Measurements from ENCODE around the gene SRSF1. TPM values are rescaled to one million over a fixed set of nuclear protein-coding genes. Genes with fewer than 3 reads are reported as not detected.

Gene SRSF1
- total RNA-seq, 1 experiment from 2014 or later, result 535 TPM

- peaks cover 61% of the 10 kb centered on the region for H3K36me3 ChIP-seq
- H3K9me3 ChIP-seq (replicated peaks), result no peaks in the 10 kb centered on the region
- H3K4me3 ChIP-seq, result no peak overlapping the region
- no peak for DNase-seq (ENCODE audit: low read depth in 1 of 2, low spot score in 2 of 2)
- H3K27me3 ChIP-seq (replicated peaks), result no peaks in the 10 kb centered on the region
- H3K4me1 ChIP-seq (replicated peaks), result peaks cover 21% of the 10 kb centered on the region
- H3K27ac ChIP-seq, result no peak overlapping the region
Measured at GRCh38 chr17:57993471-57994365, 13.3 kb downstream of the SRSF1 start.

- H3K4me3 ChIP-seq, result no peak overlapping the region
- H3K4me1 ChIP-seq (replicated peaks), result peaks cover 25% of the 10 kb centered on the region
- no peak overlapping the region for H3K27ac ChIP-seq
- H3K36me3 ChIP-seq, result peaks cover 46% of the 10 kb centered on the region
- DNase-seq (ENCODE audit: low read depth in 1 of 2, low spot score in 2 of 2), result no peak
- H3K27me3 ChIP-seq (replicated peaks), result no peaks in the 10 kb centered on the region
- H3K9me3 ChIP-seq (replicated peaks), result no peaks in the 10 kb centered on the region
Measured at GRCh38 chr17:57991537-57991936, 15.5 kb downstream of the SRSF1 start.

- Histone ChIP-seq H3K27ac (no peak overlapping the region), H3K36me3 (peaks cover 47% of the 10 kb centered on the region), H3K4me1 (replicated peaks) (peaks cover 33% of the 10 kb centered on the region), H3K4me3 (no peak overlapping the region), H3K9me3 (replicated peaks) (no peaks in the 10 kb centered on the region), H3K27me3 (replicated peaks) (no peaks in the 10 kb centered on the region)
- no peak for DNase-seq (ENCODE audit: low read depth in 1 of 2, low spot score in 2 of 2)
Measured at GRCh38 chr17:57990037-57990436, 17.0 kb downstream of the SRSF1 start.

- DNase-seq (ENCODE audit: low read depth in 1 of 2, low spot score in 2 of 2), result peak; percentile 85
- H3K9me3 ChIP-seq (replicated peaks), result no peaks in the 10 kb centered on the region
Measured at GRCh38 chr17:57988301-57989250, 18.5 kb downstream of the SRSF1 start.

GRCh38 chr17:57987581-57988300 is 19.3 kb downstream of the SRSF1 start, which contains the start of gene VEZF1:
VEZF1 (minus strand) TSS chr17:57988254; CDS start chr17:57988111, 143 bp downstream.
- Histone ChIP-seq H3K27ac (peak within 1 kb of the TSS; percentile 91), H3K4me1 (replicated peaks) (peaks cover 52% of the 10 kb centered on the region), H3K36me3 (peaks cover 53% of the 10 kb centered on the region), H3K4me3 (peak within 1 kb of the TSS; percentile 82), H3K27me3 (replicated peaks) (no peaks in the 10 kb centered on the region), H3K9me3 (replicated peaks) (no peaks in the 10 kb centered on the region)
- DNase-seq (ENCODE audit: low read depth in 1 of 2, low spot score in 2 of 2), result peak; percentile 87 to 90

More at GRCh38 chr17:57988301-57989250, 18.5 kb downstream of the SRSF1 start:
- peak overlapping the region; percentile 82 for H3K4me3 ChIP-seq
- peaks cover 48% of the 10 kb centered on the region for H3K4me1 ChIP-seq (replicated peaks)
- peak overlapping the region; percentile 91 for H3K27ac ChIP-seq
- H3K36me3 ChIP-seq, result peaks cover 52% of the 10 kb centered on the region
- H3K27me3 ChIP-seq (replicated peaks), result no peaks in the 10 kb centered on the region

- H3K4me1 ChIP-seq (replicated peaks), result peaks cover 52% of the 10 kb centered on the region
- H3K9me3 ChIP-seq (replicated peaks), result no peaks in the 10 kb centered on the region
- H3K27ac ChIP-seq, result peak overlapping the region; percentile 91
- peaks cover 56% of the 10 kb centered on the region for H3K36me3 ChIP-seq
- peak overlapping the region; percentile 82 for H3K4me3 ChIP-seq
- DNase-seq (ENCODE audit: low read depth in 1 of 2, low spot score in 2 of 2), result peak; percentile 91 to 94
- H3K27me3 ChIP-seq (replicated peaks), result no peaks in the 10 kb centered on the region
Measured at GRCh38 chr17:57986841-57987580, 20.0 kb downstream of the SRSF1 start.

- no peaks in the 10 kb centered on the region for H3K9me3 ChIP-seq (replicated peaks)
- peak overlapping the region; percentile 91 for H3K27ac ChIP-seq
Measured at GRCh38 chr17:57985675-57985974, 21.4 kb downstream of the SRSF1 start.

GRCh38 chr17:57984936-57985674 is 21.9 kb downstream of the SRSF1 start:
- Histone ChIP-seq H3K9me3 (replicated peaks) (no peaks in the 10 kb centered on the region), H3K27me3 (replicated peaks) (no peaks in the 10 kb centered on the region), H3K36me3 (peaks cover 69% of the 10 kb centered on the region), H3K4me3 (no peak overlapping the region), H3K4me1 (replicated peaks) (peaks cover 44% of the 10 kb centered on the region), H3K27ac (peak overlapping the region; percentile 91)
- DNase-seq (ENCODE audit: low read depth in 1 of 2, low spot score in 2 of 2), result no peak

More at GRCh38 chr17:57985675-57985974, 21.4 kb downstream of the SRSF1 start:
- DNase-seq (ENCODE audit: low read depth in 1 of 2, low spot score in 2 of 2), result peak in 1 of 2 experiments; percentile 60
- Histone ChIP-seq H3K36me3 (peaks cover 68% of the 10 kb centered on the region), H3K27me3 (replicated peaks) (no peaks in the 10 kb centered on the region), H3K4me3 (no peak overlapping the region), H3K4me1 (replicated peaks) (peaks cover 50% of the 10 kb centered on the region)

- Histone ChIP-seq H3K9me3 (replicated peaks) (no peaks in the 10 kb centered on the region), H3K4me1 (replicated peaks) (peaks cover 37% of the 10 kb centered on the region), H3K27ac (no peak overlapping the region), H3K4me3 (no peak overlapping the region), H3K27me3 (replicated peaks) (no peaks in the 10 kb centered on the region), H3K36me3 (peaks cover 69% of the 10 kb centered on the region)
- peak in 1 of 2 experiments; percentile 41 for DNase-seq (ENCODE audit: low read depth in 1 of 2, low spot score in 2 of 2)
Measured at GRCh38 chr17:57984261-57984890, 22.7 kb downstream of the SRSF1 start.

GRCh38 chr17:57983446-57983845 is 23.6 kb downstream of the SRSF1 start:
- Histone ChIP-seq H3K27ac (no peak overlapping the region), H3K4me1 (replicated peaks) (peaks cover 28% of the 10 kb centered on the region), H3K36me3 (peaks cover 71% of the 10 kb centered on the region), H3K9me3 (replicated peaks) (no peaks in the 10 kb centered on the region), H3K27me3 (replicated peaks) (no peaks in the 10 kb centered on the region), H3K4me3 (no peak overlapping the region)
- no peak for DNase-seq (ENCODE audit: low read depth in 1 of 2, low spot score in 2 of 2)

- DNase-seq (ENCODE audit: low read depth in 1 of 2, low spot score in 2 of 2), result no peak
Measured at GRCh38 chr17:57982452-57983170, 24.4 kb downstream of the SRSF1 start.

More at GRCh38 chr17:57982452-57983170, 24.4 kb downstream of the SRSF1 start:
- Histone ChIP-seq H3K4me1 (replicated peaks) (peaks cover 27% of the 10 kb centered on the region), H3K4me3 (no peak overlapping the region), H3K9me3 (replicated peaks) (no peaks in the 10 kb centered on the region), H3K36me3 (peaks cover 77% of the 10 kb centered on the region), H3K27me3 (replicated peaks) (no peaks in the 10 kb centered on the region), H3K27ac (no peak overlapping the region)

Data from SJSA1 (cell line).